Liver (tissue), 9 donors: Measurements from ENCODE around the gene ANK3. TPM values are rescaled to one million over a fixed set of nuclear protein-coding genes. Genes with fewer than 3 reads are reported as not detected.

Experiments used
- DNase-seq: peaks from one replicate; pipeline ENCODE4 v3.0.0-alpha.2; 2017; ENCODE audit warnings: low spot score
- H3K27ac ChIP-seq, 2 donors: one replicate each; pipeline ENCODE4 v1.7.0; 2013; ENCODE audit warnings: inconsistent platforms in 2 of 2, low read length in 2 of 2, control low read depth in 1 of 2, low read depth in 1 of 2, mild to moderate bottlenecking in 1 of 2
- H3K27me3 ChIP-seq, 4 donors: one replicate each; pipeline versions ENCODE4 v1.6.1 to v1.7.0; 2013; ENCODE audit warnings: low read length in 3 of 4, inconsistent platforms in 1 of 4, mild to moderate bottlenecking in 1 of 4, moderate library complexity in 1 of 4; ENCODE audit not compliant: control insufficient read depth in 4 of 4, insufficient read depth in 4 of 4
- H3K36me3 ChIP-seq, 4 donors: one replicate each; pipeline versions ENCODE4 v1.6.1 to v1.7.0; 2013; ENCODE audit warnings: low read length in 3 of 4, mild to moderate bottlenecking in 3 of 4, low read depth in 1 of 4, moderate library complexity in 1 of 4; ENCODE audit not compliant: control insufficient read depth in 4 of 4, insufficient read depth in 3 of 4
- H3K4me1 ChIP-seq, 4 donors: one replicate each; pipeline versions ENCODE4 v1.6.1 to v1.7.0; 2013; ENCODE audit warnings: low read length in 3 of 4, mild to moderate bottlenecking in 3 of 4, moderate library complexity in 1 of 4; ENCODE audit not compliant: control insufficient read depth in 4 of 4, insufficient read depth in 4 of 4
- H3K4me3 ChIP-seq, 3 donors: one replicate each; pipeline versions ENCODE4 v1.6.1 to v1.7.0; 2013; ENCODE audit warnings: low read length in 3 of 3, control low read depth in 1 of 3, low read depth in 1 of 3, mild to moderate bottlenecking in 1 of 3
- H3K9ac ChIP-seq, 2 donors: one replicate each; pipeline ENCODE4 v1.7.0; 2013; ENCODE audit warnings: low read length in 2 of 2, mild to moderate bottlenecking in 2 of 2, moderate library complexity in 2 of 2, control low read depth in 1 of 2, low read depth in 1 of 2
- H3K9me3 ChIP-seq, 4 donors: one replicate each; pipeline versions ENCODE4 v1.6.1 to v1.7.0; 2013; ENCODE audit warnings: low read length in 3 of 4; ENCODE audit not compliant: control insufficient read depth in 4 of 4
- EGR1 ChIP-seq, 2 donors: IDR thresholded peaks; 2 replicates each; pipeline ENCODE4 v1.6.1; 2016 to 2018; ENCODE audit warnings: antibody characterized with exemption in 2 of 2, low read depth in 2 of 2
- FOXA1 ChIP-seq: IDR thresholded peaks from 2 replicates; pipeline ENCODE4 v1.6.1; 2016; ENCODE audit warnings: antibody characterized with exemption
- FOXA2 ChIP-seq: IDR thresholded peaks from 2 replicates; pipeline ENCODE4 v1.6.1; 2016; ENCODE audit warnings: antibody characterized with exemption
- GABPA ChIP-seq, 2 donors: IDR thresholded peaks in 1 of 2; conservative IDR thresholded peaks in 1 of 2; 2 replicates each; pipeline ENCODE4 v1.6.1; 2016; ENCODE audit warnings: antibody characterized with exemption in 2 of 2, mild to moderate bottlenecking in 1 of 2, moderate library complexity in 1 of 2
- HNF4A ChIP-seq, 2 donors: conservative IDR thresholded peaks; 2 replicates each; pipeline ENCODE4 v1.6.1; 2016; ENCODE audit warnings: antibody characterized with exemption in 2 of 2, mild to moderate bottlenecking in 2 of 2
- HNF4G ChIP-seq: IDR thresholded peaks from 2 replicates; pipeline ENCODE4 v1.6.1; 2016; ENCODE audit warnings: antibody characterized with exemption
- JUND ChIP-seq, 2 donors: IDR thresholded peaks; 2 replicates each; pipeline ENCODE4 v1.6.1; 2016; ENCODE audit warnings: antibody characterized with exemption in 2 of 2
- NR2F2 ChIP-seq: IDR thresholded peaks from 2 replicates; pipeline ENCODE4 v1.6.1; 2016; ENCODE audit warnings: antibody characterized with exemption
- RAD21 ChIP-seq, 2 donors: IDR thresholded peaks; 2 replicates each; pipeline ENCODE4 v1.6.1; 2016; ENCODE audit warnings: antibody characterized with exemption in 2 of 2, mild to moderate bottlenecking in 2 of 2
- RXRA ChIP-seq, 2 donors: IDR thresholded peaks; 2 replicates each; pipeline ENCODE4 v1.6.1; 2017 to 2018; ENCODE audit warnings: antibody characterized with exemption in 2 of 2, mild to moderate bottlenecking in 1 of 2
- SP1 ChIP-seq: IDR thresholded peaks from 2 replicates; pipeline ENCODE4 v1.6.1; 2018; ENCODE audit warnings: antibody characterized with exemption, mild to moderate bottlenecking
- TAF1 ChIP-seq: conservative IDR thresholded peaks from 2 replicates; pipeline ENCODE4 v1.6.1; 2016; ENCODE audit warnings: antibody characterized with exemption, mild to moderate bottlenecking
- YY1 ChIP-seq: IDR thresholded peaks from 2 replicates; pipeline ENCODE4 v1.6.1; 2016; ENCODE audit warnings: antibody characterized with exemption, mild to moderate bottlenecking
- WGBS: extraction: QIAGEN DNeasy Blood & Tissue Kit; methylation state at CpG from one replicate; pipeline ENCODE4 v1.1.7; 2013; 5-methylcytosine and 5-hydroxymethylcytosine counted together
- polyA plus RNA-seq, 2 donors: library from polyadenylated mRNA; stranded (reverse) in 1 of 2; unstranded in 1 of 2; fragments of 200-250 nt in 1 of 2; fragments of >200 nt in 1 of 2; fragmentation: Nextera tagmentation in 1 of 2; extraction: Ambion mirVana in 1 of 2; gene quantifications; one replicate each; pipeline versions ENCODE4 v1.2.1 to v1.2.3, GENCODE V29; 2013 to 2015
- total RNA-seq, 2 donors: library from RNA; depleted of rRNA; stranded (reverse); fragments of >200 nt; gene quantifications; one replicate each; pipeline ENCODE4 v1.2.3, GENCODE V29; 2014
- TF ChIP-seq, protein P1 (sequence below): IDR thresholded peaks from 2 replicates; pipeline ENCODE4 v1.6.1; 2016; ENCODE audit warnings: antibody characterized with exemption
- TF ChIP-seq, protein P2 (sequence below): IDR thresholded peaks from 2 replicates; pipeline ENCODE4 v1.6.1; 2016; ENCODE audit warnings: antibody characterized with exemption, mild to moderate bottlenecking
- TF ChIP-seq, protein P3 (sequence below): IDR thresholded peaks from 2 replicates; pipeline ENCODE4 v1.6.1; 2016; ENCODE audit warnings: antibody characterized with exemption
- TF ChIP-seq, protein P4 (sequence below): IDR thresholded peaks from 2 replicates; pipeline ENCODE4 v1.6.1; 2016; ENCODE audit warnings: antibody characterized with exemption
- donor health status: healthy.
- donor health status: healthy.
- donor health status: healthy.
- donor health status: healthy.
- donor health status: healthy.

The ANK3 gene
- total and polyA plus RNA-seq, 4 donors, result 5.7 to 30.0 (median 9.7) TPM

DNA sequence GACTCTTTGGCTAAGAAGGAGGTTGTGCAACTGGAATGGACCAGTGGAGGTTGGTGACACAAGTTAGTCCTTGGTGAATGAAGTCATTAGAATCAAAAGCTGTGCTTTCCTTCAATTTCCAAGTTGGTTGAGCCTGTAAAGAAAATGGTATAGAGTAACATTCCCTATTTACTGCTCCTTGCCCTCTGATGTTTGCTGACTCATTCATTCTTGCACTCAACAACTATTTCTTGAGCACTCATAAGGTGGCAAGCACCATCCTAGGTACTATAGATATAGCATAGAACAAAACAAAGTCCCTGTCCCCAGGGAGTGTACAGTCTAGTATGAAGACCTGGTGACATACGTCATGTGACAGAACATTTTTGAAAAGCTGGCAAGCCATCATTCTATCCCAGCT is 364.4 kb downstream of the ANK3 start:
- WGBS, result 93% methylated on average over 1 of the region's 1 CpG

DNA sequence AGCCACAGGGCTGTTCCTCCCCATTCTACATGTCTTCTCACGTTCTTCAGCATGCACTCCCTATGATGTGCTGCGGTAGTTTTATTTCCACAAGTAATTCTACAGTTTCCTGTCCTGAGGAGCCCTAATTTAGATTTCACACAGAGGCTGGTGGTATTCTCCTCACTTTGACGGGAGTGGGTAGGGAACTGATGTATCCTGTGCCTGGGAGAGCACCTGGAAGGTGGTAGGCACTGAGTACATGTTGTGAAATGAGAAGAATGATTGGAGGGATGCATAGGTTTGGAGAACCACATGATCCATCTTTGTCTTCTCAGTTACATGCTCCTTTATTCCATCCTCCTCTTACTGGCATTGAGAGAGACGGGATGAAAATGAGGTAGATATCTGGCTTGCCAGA is 365.2 kb downstream of the ANK3 start:
- H3K36me3 ChIP-seq, result no peaks in the 10 kb centered on the region
- WGBS, result 89% methylated on average over 4 of the region's 4 CpGs
- H3K9ac ChIP-seq, result no peak overlapping the region
- H3K4me3 ChIP-seq, result no peak overlapping the region
- no peaks in the 10 kb centered on the region for H3K27me3 ChIP-seq
- H3K9me3 ChIP-seq, result no peaks in the 10 kb centered on the region
- H3K27ac ChIP-seq, result no peak overlapping the region
- DNase-seq, result no peak
- H3K4me1 ChIP-seq, result no peaks in the 10 kb centered on the region
- TF ChIP-seq FOXA2, result no peak
- no peak for TF ChIP-seq GABPA (IDR thresholded peaks at IDR 0.05 in 1 of 2, conservative IDR thresholded peaks at IDR 0.05 in 1 of 2)
- no peak for TF ChIP-seq RAD21 (IDR thresholded peaks at IDR 0.05)
- TF ChIP-seq HNF4A (conservative IDR thresholded peaks at IDR 0.05), result no peak
- TF ChIP-seq, protein P1, sequence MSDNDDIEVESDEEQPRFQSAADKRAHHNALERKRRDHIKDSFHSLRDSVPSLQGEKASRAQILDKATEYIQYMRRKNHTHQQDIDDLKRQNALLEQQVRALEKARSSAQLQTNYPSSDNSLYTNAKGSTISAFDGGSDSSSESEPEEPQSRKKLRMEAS, result no peak
- TF ChIP-seq TAF1, result no peak
- no peak for TF ChIP-seq FOXA1
- TF ChIP-seq HNF4G, result no peak
- TF ChIP-seq RXRA (IDR thresholded peaks at IDR 0.05), result no peak
- TF ChIP-seq, protein P2, sequence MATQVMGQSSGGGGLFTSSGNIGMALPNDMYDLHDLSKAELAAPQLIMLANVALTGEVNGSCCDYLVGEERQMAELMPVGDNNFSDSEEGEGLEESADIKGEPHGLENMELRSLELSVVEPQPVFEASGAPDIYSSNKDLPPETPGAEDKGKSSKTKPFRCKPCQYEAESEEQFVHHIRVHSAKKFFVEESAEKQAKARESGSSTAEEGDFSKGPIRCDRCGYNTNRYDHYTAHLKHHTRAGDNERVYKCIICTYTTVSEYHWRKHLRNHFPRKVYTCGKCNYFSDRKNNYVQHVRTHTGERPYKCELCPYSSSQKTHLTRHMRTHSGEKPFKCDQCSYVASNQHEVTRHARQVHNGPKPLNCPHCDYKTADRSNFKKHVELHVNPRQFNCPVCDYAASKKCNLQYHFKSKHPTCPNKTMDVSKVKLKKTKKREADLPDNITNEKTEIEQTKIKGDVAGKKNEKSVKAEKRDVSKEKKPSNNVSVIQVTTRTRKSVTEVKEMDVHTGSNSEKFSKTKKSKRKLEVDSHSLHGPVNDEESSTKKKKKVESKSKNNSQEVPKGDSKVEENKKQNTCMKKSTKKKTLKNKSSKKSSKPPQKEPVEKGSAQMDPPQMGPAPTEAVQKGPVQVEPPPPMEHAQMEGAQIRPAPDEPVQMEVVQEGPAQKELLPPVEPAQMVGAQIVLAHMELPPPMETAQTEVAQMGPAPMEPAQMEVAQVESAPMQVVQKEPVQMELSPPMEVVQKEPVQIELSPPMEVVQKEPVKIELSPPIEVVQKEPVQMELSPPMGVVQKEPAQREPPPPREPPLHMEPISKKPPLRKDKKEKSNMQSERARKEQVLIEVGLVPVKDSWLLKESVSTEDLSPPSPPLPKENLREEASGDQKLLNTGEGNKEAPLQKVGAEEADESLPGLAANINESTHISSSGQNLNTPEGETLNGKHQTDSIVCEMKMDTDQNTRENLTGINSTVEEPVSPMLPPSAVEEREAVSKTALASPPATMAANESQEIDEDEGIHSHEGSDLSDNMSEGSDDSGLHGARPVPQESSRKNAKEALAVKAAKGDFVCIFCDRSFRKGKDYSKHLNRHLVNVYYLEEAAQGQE, result no peak
- TF ChIP-seq, protein P3, sequence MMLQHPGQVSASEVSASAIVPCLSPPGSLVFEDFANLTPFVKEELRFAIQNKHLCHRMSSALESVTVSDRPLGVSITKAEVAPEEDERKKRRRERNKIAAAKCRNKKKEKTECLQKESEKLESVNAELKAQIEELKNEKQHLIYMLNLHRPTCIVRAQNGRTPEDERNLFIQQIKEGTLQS, result no peak
- TF ChIP-seq SP1, result no peak
- no peak for TF ChIP-seq JUND (IDR thresholded peaks at IDR 0.05)
- TF ChIP-seq EGR1 (IDR thresholded peaks at IDR 0.05; ENCODE audit: low read depth in 2 of 2), result no peak
- no peak for TF ChIP-seq NR2F2
- no peak for TF ChIP-seq YY1
- TF ChIP-seq, protein P4, sequence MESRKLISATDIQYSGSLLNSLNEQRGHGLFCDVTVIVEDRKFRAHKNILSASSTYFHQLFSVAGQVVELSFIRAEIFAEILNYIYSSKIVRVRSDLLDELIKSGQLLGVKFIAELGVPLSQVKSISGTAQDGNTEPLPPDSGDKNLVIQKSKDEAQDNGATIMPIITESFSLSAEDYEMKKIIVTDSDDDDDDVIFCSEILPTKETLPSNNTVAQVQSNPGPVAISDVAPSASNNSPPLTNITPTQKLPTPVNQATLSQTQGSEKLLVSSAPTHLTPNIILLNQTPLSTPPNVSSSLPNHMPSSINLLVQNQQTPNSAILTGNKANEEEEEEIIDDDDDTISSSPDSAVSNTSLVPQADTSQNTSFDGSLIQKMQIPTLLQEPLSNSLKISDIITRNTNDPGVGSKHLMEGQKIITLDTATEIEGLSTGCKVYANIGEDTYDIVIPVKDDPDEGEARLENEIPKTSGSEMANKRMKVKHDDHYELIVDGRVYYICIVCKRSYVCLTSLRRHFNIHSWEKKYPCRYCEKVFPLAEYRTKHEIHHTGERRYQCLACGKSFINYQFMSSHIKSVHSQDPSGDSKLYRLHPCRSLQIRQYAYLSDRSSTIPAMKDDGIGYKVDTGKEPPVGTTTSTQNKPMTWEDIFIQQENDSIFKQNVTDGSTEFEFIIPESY, result no peak

More for the DNA sequence above, 364.4 kb downstream of the ANK3 start:
- no peak overlapping the region for H3K4me3 ChIP-seq
- H3K36me3 ChIP-seq, result no peaks in the 10 kb centered on the region
- no peak overlapping the region for H3K27ac ChIP-seq
- no peak for DNase-seq
- H3K9me3 ChIP-seq, result no peaks in the 10 kb centered on the region
- H3K27me3 ChIP-seq, result no peaks in the 10 kb centered on the region
- H3K9ac ChIP-seq, result no peak overlapping the region
- TF ChIP-seq YY1 (no peak), FOXA1 (no peak), TAF1 (no peak), GABPA (IDR thresholded peaks at IDR 0.05 in 1 of 2, conservative IDR thresholded peaks at IDR 0.05 in 1 of 2) (no peak), HNF4G (no peak), SP1 (no peak), RXRA (IDR thresholded peaks at IDR 0.05) (no peak)
- TF ChIP-seq, protein P2, result no peak
- TF ChIP-seq, protein P4, result no peak
- no peaks in the 10 kb centered on the region for H3K4me1 ChIP-seq
